Spleen (tissue), 11 donors: ENCODE results near the gene CTAGE8. TPM values are rescaled to one million over a fixed set of nuclear protein-coding genes. Genes with fewer than 3 reads are reported as not detected.
"Not testable (repeated sequence)": the region's sequence is repeated elsewhere in the genome, so short reads cannot be mapped to it uniquely, and the experiment has no call there.

ENCODE experiments used
- DNase-seq: peaks from one replicate; pipeline ENCODE4 v3.0.0-alpha.2; 2020
- H3K27ac ChIP-seq, 8 donors: fragments of 200-600 bp; sonication (generic) in 7 of 8; 1 replicate in 4 of 8; 2 replicates in 4 of 8; pipeline versions ENCODE4 v1.5.0 to v1.8.0; 2016 to 2021; ENCODE audit warnings: inconsistent platforms in 4 of 8, mild to moderate bottlenecking in 4 of 8, moderate library complexity in 1 of 8
- H3K27me3 ChIP-seq, 7 donors: fragments of 200-600 bp; sonication (generic) in 6 of 7; replicated peaks in 1 of 7; 1 replicate in 4 of 7; 2 replicates in 3 of 7; pipeline versions ENCODE4 v1.5.0 to v1.8.0; 2016 to 2021; ENCODE audit warnings: inconsistent platforms in 3 of 7, mild to moderate bottlenecking in 1 of 7
- H3K36me3 ChIP-seq, 6 donors: fragments of 200-600 bp; sonication (generic) in 5 of 6; 1 replicate in 4 of 6; 2 replicates in 2 of 6; pipeline versions ENCODE4 v1.5.0 to v1.8.0; 2016 to 2021; ENCODE audit warnings: inconsistent platforms in 2 of 6
- H3K4me1 ChIP-seq, 6 donors: fragments of 200-600 bp; sonication (generic) in 5 of 6; 1 replicate in 3 of 6; 2 replicates in 3 of 6; pipeline versions ENCODE4 v1.5.0 to v1.8.0; 2016 to 2021; ENCODE audit warnings: inconsistent platforms in 3 of 6
- H3K4me3 ChIP-seq, 8 donors: fragments of 200-600 bp; sonication (generic) in 7 of 8; 1 replicate in 4 of 8; 2 replicates in 4 of 8; pipeline versions ENCODE4 v1.5.0 to v1.8.0; 2016 to 2021; ENCODE audit warnings: inconsistent platforms in 4 of 8, mild to moderate bottlenecking in 4 of 8, moderate library complexity in 2 of 8
- H3K9me3 ChIP-seq, 8 donors: fragments of 200-600 bp; sonication (generic) in 7 of 8; 1 replicate in 4 of 8; 2 replicates in 4 of 8; pipeline versions ENCODE4 v1.5.0 to v1.8.0; 2016 to 2021; ENCODE audit warnings: inconsistent platforms in 4 of 8
- WGBS, 5 donors: extraction: QIAGEN DNeasy Blood & Tissue Kit in 3 of 5; methylation state at CpG; one replicate each; pipeline versions ENCODE4 v1.1.5 to v1.1.7; 2013 to 2018; 5-methylcytosine and 5-hydroxymethylcytosine counted together
- intact Hi-C: fragments of 100-400 bp; cut with DNase I; formaldehyde crosslinking; loops from one replicate; pipeline ENCODE4 v1.15.0; 2023; ENCODE audit warnings: low total_unique reads
- polyA plus RNA-seq, 3 donors: library from polyadenylated mRNA; stranded (reverse); fragments of 200-250 nt; gene quantifications; one replicate each; pipeline ENCODE4 v1.2.1, GENCODE V29; 2013
- total RNA-seq, 7 donors: library from RNA; depleted of rRNA in 3 of 7; stranded (reverse); fragments of >200 nt in 3 of 7; fragmentation: NEBNext Ultra II Directional in 4 of 7; extraction: Animal tissue kit (Norgen Biotek cat#: 25700) in 4 of 7; gene quantifications; one replicate each; pipeline versions ENCODE4 v1.1.0 to v1.2.1, GENCODE V29; 2016 to 2021
- donor health status: healthy with polysubstance abuse.
- donor health status: DM: no; HTN: no; CAD: no; lungs with moderate emphysema.
- donor health status: DM: no; HTN: no; CAD: no.
- donor health status: Bipolar disorder and iron deficiency.
- donor health status: healthy.
- donor health status: DM: no; HTN: no; CAD: no.
- donor health status: DM: yes; HTN: yes; CAD: no.

CTAGE8 gene
- total and polyA plus RNA-seq, 10 donors: 0.46 to 2.7 (median 1.1) TPM; not detected in 1

- H3K4me1 ChIP-seq, H3K4me3 ChIP-seq, intact Hi-C loops, H3K27ac ChIP-seq, H3K9me3 ChIP-seq, H3K36me3 ChIP-seq, H3K27me3 ChIP-seq, DNase-seq: not testable (repeated sequence)
- WGBS, 5 donors: 24 to 52% (median 41%) methylated on average over 2 of the region's 4 CpGs
Measured at GRCh38 chr7:144291607-144292006, 22.5 kb upstream of the CTAGE8 start.

GRCh38 chr7:144287171-144287784 is 18.2 kb upstream of the CTAGE8 start:
- DNase-seq, intact Hi-C loops, H3K36me3 ChIP-seq, H3K27me3 ChIP-seq, H3K4me1 ChIP-seq, H3K27ac ChIP-seq, H3K4me3 ChIP-seq, H3K9me3 ChIP-seq: not testable (repeated sequence)
- WGBS, 5 donors: no CpG with 5 or more reads among the region's 3 CpGs

GRCh38 chr7:144283716-144284115 is 14.6 kb upstream of the CTAGE8 start:
- H3K27me3 ChIP-seq, intact Hi-C loops, H3K4me1 ChIP-seq, H3K27ac ChIP-seq, H3K4me3 ChIP-seq, H3K9me3 ChIP-seq, DNase-seq, H3K36me3 ChIP-seq: not testable (repeated sequence)
- WGBS, 5 donors: no CpG with 5 or more reads among the region's 6 CpGs

GRCh38 chr7:144282490-144282889 is 13.4 kb upstream of the CTAGE8 start:
- H3K4me1 ChIP-seq, intact Hi-C loops, H3K9me3 ChIP-seq, H3K4me3 ChIP-seq, H3K36me3 ChIP-seq, H3K27me3 ChIP-seq, H3K27ac ChIP-seq: not testable (repeated sequence)
- peak; percentile 39 for DNase-seq
- 69 to 95% (median 88%) methylated on average over 2 to 4 of the region's 4 CpGs for WGBS, 5 donors

- H3K27ac ChIP-seq, H3K4me3 ChIP-seq, DNase-seq, H3K27me3 ChIP-seq, intact Hi-C loops, H3K36me3 ChIP-seq, H3K4me1 ChIP-seq, H3K9me3 ChIP-seq: not testable (repeated sequence)
- no CpG with 5 or more reads among the region's 8 CpGs for WGBS, 5 donors
Measured at GRCh38 chr7:144281981-144282380, 12.9 kb upstream of the CTAGE8 start.

- intact Hi-C loops, H3K9me3 ChIP-seq, H3K27me3 ChIP-seq, H3K36me3 ChIP-seq, H3K4me3 ChIP-seq, H3K27ac ChIP-seq, DNase-seq, H3K4me1 ChIP-seq: not testable (repeated sequence)
- WGBS, 5 donors: 84 to 100% (median 98%) methylated on average over 3 to 4 of the region's 6 CpGs
Measured at GRCh38 chr7:144280010-144280409, 10.9 kb upstream of the CTAGE8 start.

GRCh38 chr7:144275281-144275680 is 6.2 kb upstream of the CTAGE8 start:
- H3K36me3 ChIP-seq, H3K27ac ChIP-seq, H3K27me3 ChIP-seq, DNase-seq, intact Hi-C loops, H3K4me3 ChIP-seq, H3K4me1 ChIP-seq, H3K9me3 ChIP-seq: not testable (repeated sequence)
- 93 to 98% (median 97%) methylated on average over 4 to 5 of the region's 6 CpGs for WGBS, 5 donors

GRCh38 chr7:144264692-144265091 is 4.4 kb downstream of the CTAGE8 start, which contains the start of gene OR2A7:
Gene OR2A7, minus strand, starts transcription at chr7:144264792. Its CDS starts 5,164 bp downstream, at chr7:144259628.
- 82 to 95% (median 94%) methylated on average over 3 to 6 of the region's 7 CpGs for WGBS, 5 donors
- intact Hi-C loops, DNase-seq, H3K27me3 ChIP-seq, H3K36me3 ChIP-seq, H3K4me3 ChIP-seq, H3K9me3 ChIP-seq, H3K4me1 ChIP-seq, H3K27ac ChIP-seq: not testable (repeated sequence)

GRCh38 chr7:144262128-144262527 is 7.0 kb downstream of the CTAGE8 start:
- H3K9me3 ChIP-seq, H3K27ac ChIP-seq, H3K27me3 ChIP-seq, H3K36me3 ChIP-seq, intact Hi-C loops, H3K4me3 ChIP-seq, DNase-seq, H3K4me1 ChIP-seq: not testable (repeated sequence)
- no CpG with 5 or more reads among the region's 2 CpGs for WGBS, 5 donors

- no CpG with 5 or more reads among the region's 14 CpGs for WGBS, 5 donors
- H3K4me3 ChIP-seq, intact Hi-C loops, DNase-seq, H3K4me1 ChIP-seq, H3K9me3 ChIP-seq, H3K27me3 ChIP-seq, H3K36me3 ChIP-seq, H3K27ac ChIP-seq: not testable (repeated sequence)
Measured at GRCh38 chr7:144259067-144259466, 10.0 kb downstream of the CTAGE8 start.
